Nephron progenitor cell (in vitro differentiated cells): Measurements from ENCODE around the gene SHF.

Source experiments
- DNase-seq: peaks from one replicate; pipeline ENCODE4 v3.0.0; 2021
- H3K27ac Mint-ChIP-seq: 2 replicates; pipeline ENCODE4 v1.8.0; 2021; ENCODE audit warnings: mild to moderate bottlenecking, moderate library complexity, mixed read lengths
- H3K27me3 Mint-ChIP-seq: 2 replicates; pipeline ENCODE4 v1.8.0; 2021; ENCODE audit warnings: mild to moderate bottlenecking, low read depth, mixed read lengths; ENCODE audit not compliant: poor library complexity
- H3K36me3 Mint-ChIP-seq: 2 replicates; pipeline ENCODE4 v1.8.0; 2021; ENCODE audit warnings: low read depth, mixed read lengths
- H3K4me1 Mint-ChIP-seq: 2 replicates; pipeline ENCODE4 v1.8.0; 2021; ENCODE audit warnings: mixed read lengths
- H3K4me3 Mint-ChIP-seq: 2 replicates; pipeline ENCODE4 v1.8.0; 2021; ENCODE audit warnings: mild to moderate bottlenecking, moderate library complexity, mixed read lengths
- H3K9me3 Mint-ChIP-seq: 2 replicates; pipeline ENCODE4 v1.8.0; 2021; ENCODE audit warnings: mild to moderate bottlenecking, moderate library complexity, mixed read lengths
- CTCF ChIP-seq: fragments of 200-600 bp; sonication (generic); IDR thresholded peaks from 2 replicates; pipeline ENCODE4 v1.5.0; 2021; ENCODE audit warnings: antibody characterized with exemption

SHF gene

DNA sequence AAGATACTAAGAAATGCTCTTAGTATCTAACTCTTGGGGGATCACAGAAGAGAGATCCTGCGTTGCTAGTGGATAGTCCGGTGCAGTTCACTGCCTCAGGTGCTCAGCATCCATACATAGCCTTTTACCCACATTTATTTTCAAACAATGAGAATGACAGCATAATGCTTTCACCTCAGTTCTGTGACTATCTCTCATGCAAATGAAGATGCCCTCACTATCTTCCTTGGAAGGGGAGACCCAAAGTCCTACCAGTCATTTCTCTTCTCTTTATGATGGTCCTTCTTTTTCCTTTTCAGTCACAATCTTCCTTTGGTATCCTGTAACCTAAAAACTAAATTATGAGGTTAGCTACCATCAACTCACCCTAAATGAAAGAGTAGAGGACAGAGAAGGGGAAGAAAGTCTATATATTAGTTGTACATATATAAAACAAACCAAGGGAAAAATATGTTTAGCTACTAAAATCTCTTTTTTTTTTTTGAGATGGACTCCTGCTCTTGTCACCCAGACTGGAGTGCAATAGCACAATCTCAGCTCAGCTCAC lies 33.4 kb upstream of the SHF start:
- H3K36me3 Mint-ChIP-seq: no peaks in the 10 kb centered on the region

DNA sequence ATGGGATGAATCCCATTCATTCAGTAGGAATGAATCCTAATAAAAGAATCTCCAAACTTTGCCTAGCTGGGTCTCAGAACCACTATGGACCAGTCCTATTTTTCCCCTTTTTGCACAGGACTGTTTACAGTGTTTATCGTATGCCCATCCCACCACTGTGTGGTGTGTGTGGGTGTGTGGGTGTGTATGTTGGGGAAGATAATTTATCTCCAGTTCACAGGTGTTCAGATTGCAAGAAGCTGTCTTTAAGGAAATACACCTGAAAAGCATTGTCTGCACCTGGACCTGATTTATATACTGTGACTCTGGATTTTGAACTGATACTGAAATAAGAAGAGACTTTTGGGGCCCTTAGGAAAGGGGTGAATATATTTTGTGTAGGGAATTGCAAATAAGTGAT lies 24.7 kb upstream of the SHF start:
- no peaks in the 10 kb centered on the region for H3K4me1 Mint-ChIP-seq
- no peak overlapping the region for H3K4me3 Mint-ChIP-seq
- no peaks in the 10 kb centered on the region for H3K36me3 Mint-ChIP-seq
- H3K9me3 Mint-ChIP-seq: no peaks in the 10 kb centered on the region
- H3K27me3 Mint-ChIP-seq: peaks cover 25% of the 10 kb centered on the region
- no peak overlapping the region for H3K27ac Mint-ChIP-seq
- TF ChIP-seq CTCF: no peak
- DNase-seq: no peak

More for the DNA sequence above, 33.4 kb upstream of the SHF start:
- no peaks in the 10 kb centered on the region for H3K9me3 Mint-ChIP-seq
- H3K27ac Mint-ChIP-seq: no peak overlapping the region
- H3K27me3 Mint-ChIP-seq: peaks cover 43% of the 10 kb centered on the region
- H3K4me3 Mint-ChIP-seq: no peak overlapping the region
- DNase-seq: no peak
- no peak for TF ChIP-seq CTCF
- no peaks in the 10 kb centered on the region for H3K4me1 Mint-ChIP-seq

DNA sequence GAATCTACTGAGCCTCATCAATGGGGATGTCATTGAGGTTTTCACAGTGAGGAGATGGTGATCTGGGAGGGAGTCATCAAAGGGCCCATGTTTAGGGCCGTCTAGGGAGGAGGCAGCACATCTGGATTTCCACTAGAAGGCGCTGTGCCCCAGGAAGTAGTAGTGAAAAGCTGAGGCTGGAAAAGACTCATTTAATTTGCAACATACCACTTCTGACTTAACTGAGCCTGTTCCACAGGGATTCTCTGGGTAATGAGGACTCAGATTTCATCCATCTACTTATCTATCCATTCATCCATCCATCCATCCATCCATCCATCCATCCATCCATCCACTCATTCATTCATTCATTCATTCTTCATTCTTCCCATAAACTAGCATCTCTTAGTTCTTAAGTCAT lies 17.4 kb upstream of the SHF start:
- peaks cover 30% of the 10 kb centered on the region for H3K27me3 Mint-ChIP-seq
- peak; percentile 92 for TF ChIP-seq CTCF
- no peak overlapping the region for H3K4me3 Mint-ChIP-seq
- peak; percentile 76 for DNase-seq
- no peaks in the 10 kb centered on the region for H3K9me3 Mint-ChIP-seq
- peaks cover 3% of the 10 kb centered on the region for H3K4me1 Mint-ChIP-seq
- H3K27ac Mint-ChIP-seq: no peak overlapping the region
- H3K36me3 Mint-ChIP-seq: no peaks in the 10 kb centered on the region

DNA sequence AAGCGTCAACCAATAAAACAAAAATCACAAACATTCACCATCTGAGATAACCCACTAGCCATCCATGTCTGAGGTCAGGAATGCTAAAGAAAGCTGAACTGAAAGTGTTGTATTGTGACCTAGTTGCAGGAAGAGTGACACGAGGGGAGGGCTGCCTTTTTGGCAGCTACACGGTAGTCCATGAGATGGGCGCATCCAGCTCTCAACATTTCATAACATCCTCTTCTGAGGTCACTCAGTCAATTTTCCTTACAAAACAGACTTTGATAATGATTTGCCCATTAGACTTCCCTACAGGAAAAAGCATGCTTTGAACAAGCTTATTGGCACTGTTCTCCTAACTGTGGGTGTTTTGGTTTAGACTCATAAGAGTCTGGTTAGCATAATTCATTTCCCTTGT lies 15.4 kb upstream of the SHF start:
- peaks cover 29% of the 10 kb centered on the region for H3K27me3 Mint-ChIP-seq
- H3K27ac Mint-ChIP-seq: no peak overlapping the region
- DNase-seq: no peak
- TF ChIP-seq CTCF: no peak
- no peaks in the 10 kb centered on the region for H3K9me3 Mint-ChIP-seq
- no peak overlapping the region for H3K4me3 Mint-ChIP-seq
- H3K4me1 Mint-ChIP-seq: peaks cover 3% of the 10 kb centered on the region
- no peaks in the 10 kb centered on the region for H3K36me3 Mint-ChIP-seq

- no peak for DNase-seq
- no peaks in the 10 kb centered on the region for H3K36me3 Mint-ChIP-seq
- H3K27me3 Mint-ChIP-seq: peaks cover 24% of the 10 kb centered on the region
- H3K4me1 Mint-ChIP-seq: peaks cover 8% of the 10 kb centered on the region
- TF ChIP-seq CTCF: no peak
- no peak overlapping the region for H3K4me3 Mint-ChIP-seq
- H3K27ac Mint-ChIP-seq: no peak overlapping the region
- no peaks in the 10 kb centered on the region for H3K9me3 Mint-ChIP-seq
Measured at GRCh38 chr15:45201869-45202268, 14.1 kb upstream of the SHF start.

DNA sequence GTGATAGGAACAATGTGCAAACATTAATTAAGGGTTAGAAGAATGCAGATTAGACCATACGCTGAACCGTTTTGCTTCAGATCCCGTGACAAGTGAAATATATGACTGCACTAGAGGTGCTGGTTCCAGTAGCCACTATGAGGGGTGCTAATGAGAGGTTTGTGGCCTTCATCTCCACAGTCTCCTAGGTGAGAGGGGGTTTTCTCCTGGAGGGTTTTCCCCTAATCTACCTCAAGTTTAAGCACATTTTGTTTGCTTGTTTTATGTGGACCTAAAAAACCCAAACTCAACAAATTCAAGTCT lies 13.7 kb upstream of the SHF start:
- no peak for DNase-seq
- H3K36me3 Mint-ChIP-seq: no peaks in the 10 kb centered on the region
- no peaks in the 10 kb centered on the region for H3K9me3 Mint-ChIP-seq
- TF ChIP-seq CTCF: no peak
- peaks cover 21% of the 10 kb centered on the region for H3K27me3 Mint-ChIP-seq
- H3K4me1 Mint-ChIP-seq: peaks cover 8% of the 10 kb centered on the region
- H3K27ac Mint-ChIP-seq: no peak overlapping the region
- H3K4me3 Mint-ChIP-seq: no peak overlapping the region
